Activated T-cell treated with anti-CD3 and anti-CD28 coated beads, Interleukin-2, amount 50 U/mL, for 24 hours (primary cell): ENCODE results near the gene CFAP61.
"Not testable (repeated sequence)": the region's sequence is repeated elsewhere in the genome, so short reads cannot be mapped to it uniquely, and the experiment has no call there.

ENCODE experiments used
- DNase-seq: peaks from one replicate; pipeline ENCODE4 v3.0.0-alpha.2; 2020
- H3K27ac Mint-ChIP-seq: 2 replicates; pipeline ENCODE4 v1.8.0; 2020; ENCODE audit warnings: mild to moderate bottlenecking, mixed read lengths
- H3K27me3 Mint-ChIP-seq: 2 replicates; pipeline ENCODE4 v1.8.0; 2020; ENCODE audit warnings: mixed read lengths
- H3K36me3 Mint-ChIP-seq: 2 replicates; pipeline ENCODE4 v1.8.0; 2020; ENCODE audit warnings: low read depth, mixed read lengths
- H3K4me1 Mint-ChIP-seq: 2 replicates; pipeline ENCODE4 v1.8.0; 2020; ENCODE audit warnings: low read depth, mixed read lengths
- H3K4me3 Mint-ChIP-seq: 2 replicates; pipeline ENCODE4 v1.8.0; 2020; ENCODE audit warnings: mild to moderate bottlenecking, moderate library complexity, mixed read lengths
- H3K9me3 Mint-ChIP-seq: 2 replicates; pipeline ENCODE4 v1.8.0; 2020; ENCODE audit warnings: mixed read lengths

The CFAP61 gene

GRCh38 chr20:20343932-20344331 is 291.6 kb downstream of the CFAP61 start:
- Mint-ChIP-seq H3K27ac (no peak overlapping the region), H3K9me3 (no peaks in the 10 kb centered on the region), H3K4me3 (no peak overlapping the region), H3K27me3 (peaks cover 24% of the 10 kb centered on the region), H3K36me3 (no peaks in the 10 kb centered on the region), H3K4me1 (no peaks in the 10 kb centered on the region)
- DNase-seq: no peak

GRCh38 chr20:20344476-20344875 is 292.1 kb downstream of the CFAP61 start:
- H3K9me3 Mint-ChIP-seq: no peaks in the 10 kb centered on the region
- DNase-seq: no peak
- H3K27me3 Mint-ChIP-seq: peaks cover 27% of the 10 kb centered on the region

GRCh38 chr20:20353576-20353975 is 301.2 kb downstream of the CFAP61 start:
- Mint-ChIP-seq H3K4me1 (peaks cover 16% of the 10 kb centered on the region), H3K27ac (peak overlapping the region; percentile 22), H3K27me3 (peaks cover 45% of the 10 kb centered on the region), H3K9me3 (no peaks in the 10 kb centered on the region), H3K36me3 (no peaks in the 10 kb centered on the region), H3K4me3 (no peak overlapping the region)
- no peak for DNase-seq

More at GRCh38 chr20:20344476-20344875, 292.1 kb downstream of the CFAP61 start:
- H3K36me3 Mint-ChIP-seq: no peaks in the 10 kb centered on the region
- no peak overlapping the region for H3K27ac Mint-ChIP-seq
- no peak overlapping the region for H3K4me3 Mint-ChIP-seq
- no peaks in the 10 kb centered on the region for H3K4me1 Mint-ChIP-seq

- peaks cover 47% of the 10 kb centered on the region for H3K27me3 Mint-ChIP-seq
- not testable (repeated sequence) for H3K4me3 Mint-ChIP-seq, H3K9me3 Mint-ChIP-seq, H3K27ac Mint-ChIP-seq, DNase-seq, H3K36me3 Mint-ChIP-seq
- H3K4me1 Mint-ChIP-seq: peaks cover 24% of the 10 kb centered on the region
Observed at GRCh38 chr20:20355503-20355902, 303.2 kb downstream of the CFAP61 start.

GRCh38 chr20:20358801-20359200 is 306.5 kb downstream of the CFAP61 start:
- Mint-ChIP-seq H3K36me3 (no peaks in the 10 kb centered on the region), H3K4me3 (no peak overlapping the region), H3K27me3 (peaks cover 57% of the 10 kb centered on the region), H3K4me1 (peaks cover 36% of the 10 kb centered on the region), H3K9me3 (no peaks in the 10 kb centered on the region), H3K27ac (no peak overlapping the region)
- no peak for DNase-seq

GRCh38 chr20:20359628-20360027 is 307.3 kb downstream of the CFAP61 start:
- DNase-seq: no peak
- no peak overlapping the region for H3K27ac Mint-ChIP-seq
- H3K27me3 Mint-ChIP-seq: peaks cover 60% of the 10 kb centered on the region
- peaks cover 36% of the 10 kb centered on the region for H3K4me1 Mint-ChIP-seq
- H3K36me3 Mint-ChIP-seq: no peaks in the 10 kb centered on the region
- H3K9me3 Mint-ChIP-seq: no peaks in the 10 kb centered on the region
- no peak overlapping the region for H3K4me3 Mint-ChIP-seq

GRCh38 chr20:20360464-20360863 is 308.1 kb downstream of the CFAP61 start:
- Mint-ChIP-seq H3K4me3 (peak overlapping the region; percentile 30), H3K27ac (no peak overlapping the region), H3K27me3 (peaks cover 64% of the 10 kb centered on the region)

GRCh38 chr20:20362774-20363433 is 310.6 kb downstream of the CFAP61 start:
- no peak for DNase-seq
- Mint-ChIP-seq H3K36me3 (no peaks in the 10 kb centered on the region), H3K4me1 (peaks cover 56% of the 10 kb centered on the region), H3K27ac (no peak overlapping the region), H3K27me3 (peaks cover 85% of the 10 kb centered on the region), H3K9me3 (no peaks in the 10 kb centered on the region), H3K4me3 (no peak overlapping the region)

More at GRCh38 chr20:20360464-20360863, 308.1 kb downstream of the CFAP61 start:
- H3K36me3 Mint-ChIP-seq: no peaks in the 10 kb centered on the region
- DNase-seq: peak; percentile 43
- no peaks in the 10 kb centered on the region for H3K9me3 Mint-ChIP-seq
- peaks cover 41% of the 10 kb centered on the region for H3K4me1 Mint-ChIP-seq

- Mint-ChIP-seq H3K4me3 (peak overlapping the region; percentile 25), H3K36me3 (no peaks in the 10 kb centered on the region)
Observed at GRCh38 chr20:20363434-20363798, 311.1 kb downstream of the CFAP61 start.

GRCh38 chr20:20363799-20364592 is 311.7 kb downstream of the CFAP61 start:
- peak overlapping the region; percentile 40 for H3K27ac Mint-ChIP-seq
- H3K4me1 Mint-ChIP-seq: peaks cover 56% of the 10 kb centered on the region
- peaks cover 78% of the 10 kb centered on the region for H3K27me3 Mint-ChIP-seq
- H3K4me3 Mint-ChIP-seq: peak overlapping the region; percentile 25
- DNase-seq: peak; percentile 47
- no peaks in the 10 kb centered on the region for H3K9me3 Mint-ChIP-seq
- H3K36me3 Mint-ChIP-seq: no peaks in the 10 kb centered on the region

More at GRCh38 chr20:20363434-20363798, 311.1 kb downstream of the CFAP61 start:
- Mint-ChIP-seq H3K27ac (no peak overlapping the region), H3K4me1 (peaks cover 56% of the 10 kb centered on the region), H3K9me3 (no peaks in the 10 kb centered on the region), H3K27me3 (peaks cover 83% of the 10 kb centered on the region)
- peak; percentile 32 for DNase-seq

GRCh38 chr20:20364593-20365479 is 312.5 kb downstream of the CFAP61 start:
- peaks cover under 1% of the 10 kb centered on the region for H3K36me3 Mint-ChIP-seq
- peak; percentile 40 for DNase-seq
- no peaks in the 10 kb centered on the region for H3K9me3 Mint-ChIP-seq
- H3K27ac Mint-ChIP-seq: peak overlapping the region; percentile 59
- peaks cover 79% of the 10 kb centered on the region for H3K27me3 Mint-ChIP-seq
- H3K4me3 Mint-ChIP-seq: peak overlapping the region; percentile 50
- H3K4me1 Mint-ChIP-seq: peaks cover 53% of the 10 kb centered on the region

- Mint-ChIP-seq H3K4me3 (peak overlapping the region; percentile 50), H3K4me1 (peaks cover 49% of the 10 kb centered on the region), H3K27ac (peak overlapping the region; percentile 59)
Observed at GRCh38 chr20:20365480-20366161, 313.3 kb downstream of the CFAP61 start.

GRCh38 chr20:20366551-20366875 is 314.2 kb downstream of the CFAP61 start:
- peaks cover 10% of the 10 kb centered on the region for H3K36me3 Mint-ChIP-seq
- H3K4me1 Mint-ChIP-seq: peaks cover 45% of the 10 kb centered on the region
- no peak for DNase-seq
- H3K9me3 Mint-ChIP-seq: no peaks in the 10 kb centered on the region
- H3K27me3 Mint-ChIP-seq: peaks cover 75% of the 10 kb centered on the region
- peak overlapping the region; percentile 77 for H3K27ac Mint-ChIP-seq
- peak overlapping the region; percentile 42 for H3K4me3 Mint-ChIP-seq

More at GRCh38 chr20:20365480-20366161, 313.3 kb downstream of the CFAP61 start:
- DNase-seq: no peak
- peaks cover 77% of the 10 kb centered on the region for H3K27me3 Mint-ChIP-seq
- peaks cover 5% of the 10 kb centered on the region for H3K36me3 Mint-ChIP-seq
- H3K9me3 Mint-ChIP-seq: no peaks in the 10 kb centered on the region
